Natural killer cell (primary cell): ENCODE results near the gene RFC3. TPM values are rescaled to one million over a fixed set of nuclear protein-coding genes. Genes with fewer than 3 reads are reported as not detected.

Experiments
- ATAC-seq, 3 donors: fragments of 150-1000 bp in 2 of 3; fragments of 200-7000 bp in 1 of 3; cut with Tn5 transposase; 1 replicate in 1 of 3; 2 replicates in 2 of 3; pipeline ENCODE4 v1.10.0; 2021; ENCODE audit warnings: mild to moderate bottlenecking in 2 of 3, moderate library complexity in 2 of 3
- DNase-seq, 2 donors: peaks; one replicate each; pipeline versions ENCODE4 v3.0.0 to v3.0.0-alpha.2; 2013 to 2021; ENCODE audit warnings: mixed read lengths in 1 of 2
- H3K27ac ChIP-seq: one replicate; pipeline ENCODE4 v1.5.1; 2013; ENCODE audit warnings: mild to moderate bottlenecking, low read length
- H3K27me3 ChIP-seq: one replicate; pipeline ENCODE4 v1.6.1; 2013; ENCODE audit warnings: low read length; ENCODE audit not compliant: control insufficient read depth, insufficient read depth
- H3K36me3 ChIP-seq: one replicate; pipeline ENCODE4 v1.6.1; 2013; ENCODE audit warnings: low read length; ENCODE audit not compliant: control insufficient read depth, insufficient read depth
- H3K4me1 ChIP-seq: one replicate; pipeline ENCODE4 v1.6.1; 2013; ENCODE audit warnings: low read length; ENCODE audit not compliant: control insufficient read depth, insufficient read depth
- H3K4me3 ChIP-seq: one replicate; pipeline ENCODE4 v1.5.1; 2013; ENCODE audit warnings: low read length
- H3K9me3 ChIP-seq: one replicate; pipeline ENCODE4 v1.6.1; 2013; ENCODE audit warnings: low read length; ENCODE audit not compliant: control insufficient read depth, insufficient read depth
- H3K27ac Mint-ChIP-seq, 2 donors: one replicate each; pipeline ENCODE4 v1.8.0; 2022; ENCODE audit warnings: mild to moderate bottlenecking in 2 of 2, mixed read lengths in 2 of 2, moderate library complexity in 1 of 2
- H3K27me3 Mint-ChIP-seq, 2 donors: one replicate each; pipeline ENCODE4 v1.8.0; 2022; ENCODE audit warnings: low read depth in 2 of 2, mixed read lengths in 2 of 2
- H3K36me3 Mint-ChIP-seq: one replicate; pipeline ENCODE4 v1.8.0; 2022; ENCODE audit warnings: mixed read lengths
- H3K4me1 Mint-ChIP-seq, 2 donors: one replicate each; pipeline ENCODE4 v1.8.0; 2022; ENCODE audit warnings: mixed read lengths in 2 of 2
- H3K4me3 Mint-ChIP-seq: one replicate; pipeline ENCODE4 v1.8.0; 2022; ENCODE audit warnings: mild to moderate bottlenecking, moderate library complexity, mixed read lengths
- H3K9me3 Mint-ChIP-seq, 2 donors: one replicate each; pipeline ENCODE4 v1.8.0; 2022; ENCODE audit warnings: mixed read lengths in 2 of 2
- WGBS: methylation state at CpG from one replicate; pipeline ENCODE4 v1.1.7; 2013; ENCODE audit warnings: missing lambda C conversion rate; ENCODE audit not compliant: insufficient coverage; 5-methylcytosine and 5-hydroxymethylcytosine counted together
- intact Hi-C: fragments of 100-400 bp; cut with micrococcal nuclease; formaldehyde crosslinking; loops from one replicate; pipeline ENCODE4 v1.14.2; 2022
- total RNA-seq, 4 donors: library from RNA; stranded (reverse); fragments of 120-200 nt in 1 of 4; gene quantifications; one replicate each; pipeline versions ENCODE4 v1.2.3 to v1.2.4, GENCODE V29; 2013 to 2022
- TF ChIP-seq, protein P1 (sequence below): fragments of 200-600 bp; IDR thresholded peaks from one replicate; pipeline ENCODE4 v1.8.0; 2022; ENCODE audit warnings: antibody characterized with exemption

The RFC3 gene
- total RNA-seq, 3 donors from 2014 or later (not counting 1 experiment from before 2014, with no cell fraction given): 5.5 to 7.0 (median 6.8) TPM

DNA sequence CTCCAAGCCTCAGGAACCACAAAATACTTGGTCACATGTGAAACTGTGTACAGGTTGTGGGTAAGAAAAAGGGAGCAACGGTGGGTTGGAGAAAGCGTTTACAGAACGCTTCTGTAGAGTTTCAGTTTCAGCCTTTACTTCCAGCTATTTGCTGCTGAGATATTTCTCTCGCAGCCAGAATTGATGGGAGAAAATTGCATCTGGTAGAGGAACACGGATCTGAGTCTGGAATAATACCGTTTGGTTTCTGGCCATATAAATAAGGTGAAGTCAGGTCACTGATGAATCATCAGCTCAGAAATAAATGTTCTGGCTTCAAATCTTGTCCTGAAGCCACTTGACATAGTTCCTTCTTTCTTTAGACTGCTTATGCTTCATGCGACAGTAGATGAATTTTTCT, 20.3 kb upstream of the RFC3 start:
- WGBS: 31% methylated on average over 7 of the region's 7 CpGs
- no peaks in the 10 kb centered on the region for H3K36me3 Mint-ChIP-seq
- TF ChIP-seq, protein P1, sequence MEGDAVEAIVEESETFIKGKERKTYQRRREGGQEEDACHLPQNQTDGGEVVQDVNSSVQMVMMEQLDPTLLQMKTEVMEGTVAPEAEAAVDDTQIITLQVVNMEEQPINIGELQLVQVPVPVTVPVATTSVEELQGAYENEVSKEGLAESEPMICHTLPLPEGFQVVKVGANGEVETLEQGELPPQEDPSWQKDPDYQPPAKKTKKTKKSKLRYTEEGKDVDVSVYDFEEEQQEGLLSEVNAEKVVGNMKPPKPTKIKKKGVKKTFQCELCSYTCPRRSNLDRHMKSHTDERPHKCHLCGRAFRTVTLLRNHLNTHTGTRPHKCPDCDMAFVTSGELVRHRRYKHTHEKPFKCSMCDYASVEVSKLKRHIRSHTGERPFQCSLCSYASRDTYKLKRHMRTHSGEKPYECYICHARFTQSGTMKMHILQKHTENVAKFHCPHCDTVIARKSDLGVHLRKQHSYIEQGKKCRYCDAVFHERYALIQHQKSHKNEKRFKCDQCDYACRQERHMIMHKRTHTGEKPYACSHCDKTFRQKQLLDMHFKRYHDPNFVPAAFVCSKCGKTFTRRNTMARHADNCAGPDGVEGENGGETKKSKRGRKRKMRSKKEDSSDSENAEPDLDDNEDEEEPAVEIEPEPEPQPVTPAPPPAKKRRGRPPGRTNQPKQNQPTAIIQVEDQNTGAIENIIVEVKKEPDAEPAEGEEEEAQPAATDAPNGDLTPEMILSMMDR: no peak
- intact Hi-C loops: no loop called here
- H3K4me1 Mint-ChIP-seq: no peaks in the 10 kb centered on the region
- Histone ChIP-seq H3K4me3 (no peak overlapping the region), H3K4me1 (no peaks in the 10 kb centered on the region), H3K36me3 (no peaks in the 10 kb centered on the region), H3K9me3 (no peaks in the 10 kb centered on the region), H3K27ac (no peak overlapping the region), H3K27me3 (no peaks in the 10 kb centered on the region)
- no peak for DNase-seq
- H3K27me3 Mint-ChIP-seq: peaks cover 13 to 19% of the 10 kb centered on the region in 2 donors
- H3K27ac Mint-ChIP-seq: no peak overlapping the region
- ATAC-seq: no peak
- no peak overlapping the region for H3K4me3 Mint-ChIP-seq
- peaks cover under 1 to 2% of the 10 kb centered on the region in 2 donors for H3K9me3 Mint-ChIP-seq

DNA sequence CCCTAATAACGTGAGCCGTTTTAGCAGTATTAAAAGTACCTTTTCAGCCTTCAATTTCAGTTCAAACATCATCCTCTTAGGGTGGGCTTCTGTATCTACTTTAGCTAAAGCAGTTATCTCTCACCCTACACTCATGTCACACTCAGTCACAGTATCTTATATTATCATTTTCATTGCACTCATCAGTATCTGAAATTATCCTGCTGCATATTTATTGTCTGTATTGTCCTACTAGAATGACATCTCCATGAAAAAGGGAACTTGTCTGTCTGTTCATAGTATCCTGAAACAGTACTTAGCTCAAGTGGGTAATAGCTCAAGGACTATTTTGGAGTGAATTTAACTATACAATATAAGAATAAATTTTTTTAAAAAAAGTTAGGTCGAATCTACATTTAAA, 19.9 kb upstream of the RFC3 start:
- H3K4me3 Mint-ChIP-seq: no peak overlapping the region
- ATAC-seq (no peak), DNase-seq (no peak)
- peaks cover 13 to 23% of the 10 kb centered on the region in 2 donors for H3K27me3 Mint-ChIP-seq
- no peaks in the 10 kb centered on the region for H3K4me1 Mint-ChIP-seq
- Histone ChIP-seq H3K27ac (no peak overlapping the region), H3K9me3 (no peaks in the 10 kb centered on the region), H3K36me3 (no peaks in the 10 kb centered on the region), H3K4me1 (no peaks in the 10 kb centered on the region), H3K27me3 (no peaks in the 10 kb centered on the region), H3K4me3 (no peak overlapping the region)
- H3K9me3 Mint-ChIP-seq: peaks cover 0 to 2% of the 10 kb centered on the region in 2 donors
- WGBS: 68% methylated on average over 2 of the region's 3 CpGs
- intact Hi-C loops: no loop called here
- H3K27ac Mint-ChIP-seq: no peak overlapping the region
- no peaks in the 10 kb centered on the region for H3K36me3 Mint-ChIP-seq
- TF ChIP-seq, protein P1: no peak

DNA sequence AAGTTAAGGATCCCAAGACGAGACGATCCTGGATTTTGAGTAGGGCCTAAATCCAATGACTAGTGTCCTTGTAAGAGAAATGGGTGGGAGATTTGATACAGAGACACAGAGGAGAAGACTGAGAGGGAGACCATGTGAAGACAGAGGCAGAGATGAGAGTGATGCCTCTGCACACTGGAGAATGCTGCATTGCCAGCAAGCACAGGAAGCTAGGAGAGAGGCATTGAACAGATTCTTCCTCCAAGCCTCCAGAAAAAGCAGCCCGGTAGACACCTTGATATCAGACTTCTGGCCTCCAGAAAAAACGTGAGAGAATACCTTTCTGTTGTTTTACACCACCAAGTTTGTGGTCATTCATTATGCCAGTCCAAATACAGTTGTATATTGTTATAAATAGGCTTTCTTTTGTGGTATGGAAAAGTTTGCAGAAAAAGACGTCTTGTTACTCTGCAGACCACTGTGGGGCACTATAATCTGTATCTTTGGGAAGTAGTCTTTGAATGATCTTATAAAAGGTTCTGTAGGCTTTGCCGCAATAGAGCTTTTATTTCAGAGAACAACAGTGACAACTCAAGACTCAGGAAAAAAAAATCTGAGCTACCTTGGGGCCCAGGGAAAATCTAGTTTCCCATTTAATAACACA, 17.9 kb upstream of the RFC3 start:
- Histone ChIP-seq H3K36me3 (no peaks in the 10 kb centered on the region), H3K4me1 (no peaks in the 10 kb centered on the region), H3K4me3 (no peak overlapping the region), H3K9me3 (no peaks in the 10 kb centered on the region), H3K27me3 (no peaks in the 10 kb centered on the region), H3K27ac (no peak overlapping the region)
- TF ChIP-seq, protein P1: no peak
- DNase-seq (peak in 1 of 2 donors; percentile 38), ATAC-seq (no peak)
- no peak overlapping the region for H3K4me3 Mint-ChIP-seq
- H3K27ac Mint-ChIP-seq: no peak overlapping the region
- intact Hi-C loops: no loop called here
- no peaks in the 10 kb centered on the region for H3K9me3 Mint-ChIP-seq
- WGBS: 43% methylated on average over 6 of the region's 6 CpGs
- H3K27me3 Mint-ChIP-seq: peaks cover 15 to 23% of the 10 kb centered on the region in 2 donors
- H3K4me1 Mint-ChIP-seq: no peaks in the 10 kb centered on the region
- no peaks in the 10 kb centered on the region for H3K36me3 Mint-ChIP-seq

DNA sequence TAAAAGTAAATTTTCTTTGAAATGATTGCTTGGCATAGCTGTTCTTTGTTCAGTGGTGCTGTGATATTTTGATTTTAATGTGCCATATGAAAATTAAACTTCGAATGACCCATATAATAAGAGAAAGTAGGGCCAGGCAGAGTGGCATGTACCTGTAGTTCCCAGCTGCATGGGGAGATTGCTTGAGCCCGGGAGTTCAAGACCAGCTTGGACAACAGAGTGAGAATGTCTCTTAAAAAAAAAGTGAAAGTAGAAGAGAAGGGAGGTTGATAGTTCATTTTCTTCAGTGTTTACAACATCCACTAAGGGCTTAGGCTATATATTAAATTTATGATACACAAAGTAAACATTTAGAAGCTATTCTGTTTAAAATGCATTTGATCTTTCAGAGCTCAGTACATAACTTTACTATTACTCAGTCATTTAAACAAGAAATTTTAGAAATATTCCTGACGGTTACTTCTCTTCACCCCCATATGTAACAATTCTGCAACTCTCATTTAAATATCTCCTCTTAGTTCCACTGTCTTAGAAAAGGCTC, 17.2 kb upstream of the RFC3 start:
- no peak for ATAC-seq
- Mint-ChIP-seq H3K4me1 (no peaks in the 10 kb centered on the region), H3K36me3 (no peaks in the 10 kb centered on the region), H3K4me3 (no peak overlapping the region), H3K9me3 (no peaks in the 10 kb centered on the region), H3K27me3 (peaks cover 15 to 23% of the 10 kb centered on the region in 2 donors), H3K27ac (no peak overlapping the region)
- 35% methylated on average over 3 of the region's 3 CpGs for WGBS
- Histone ChIP-seq H3K4me3 (no peak overlapping the region), H3K27me3 (no peaks in the 10 kb centered on the region), H3K9me3 (no peaks in the 10 kb centered on the region), H3K27ac (no peak overlapping the region), H3K36me3 (no peaks in the 10 kb centered on the region), H3K4me1 (no peaks in the 10 kb centered on the region)
- TF ChIP-seq, protein P1: no peak
- DNase-seq: no peak
- intact Hi-C loops: no loop called here
